ENCODE measurements around the gene PTP4A2. TPM values are rescaled to one million over a fixed set of nuclear protein-coding genes. Genes with fewer than 3 reads are reported as not detected.

The PTP4A2 gene
- total RNA-seq, 2 experiments from 2014 or later: 334 to 347 TPM

GRCh38 chr1:31877544-31877943 lies 60.6 kb downstream of the PTP4A2 start:
- Mint-ChIP-seq H3K4me1 (peaks cover 24% of the 10 kb centered on the region), H3K36me3 (ENCODE audit: low read depth) (peaks cover 5% of the 10 kb centered on the region), H3K27ac (no peak overlapping the region), H3K27me3 (no peaks in the 10 kb centered on the region), H3K4me3 (no peak overlapping the region), H3K9me3 (peaks cover 8% of the 10 kb centered on the region)
- CTCF ChIA-PET: interaction anchor here (0.7 to 1.7 kb wide), 5 partner anchors 7 to 113 kb away, joined by 3 to 4 read pairs (median 3); no protein-coding TSS in a partner anchor
- POLR2A ChIA-PET: no interaction called here
- no peak for DNase-seq

- peaks cover 27% of the 10 kb centered on the region for H3K4me1 Mint-ChIP-seq
- POLR2A ChIA-PET: no interaction called here
- peaks cover 8% of the 10 kb centered on the region for H3K9me3 Mint-ChIP-seq
- DNase-seq: no peak
- CTCF ChIA-PET: interaction anchor here (0.5 kb wide), 1 partner anchor 369 kb away, joined by 3 read pairs; no protein-coding TSS in a partner anchor
- H3K36me3 Mint-ChIP-seq (ENCODE audit: low read depth): peaks cover 5% of the 10 kb centered on the region
- no peak overlapping the region for H3K27ac Mint-ChIP-seq
- no peak overlapping the region for H3K4me3 Mint-ChIP-seq
- no peaks in the 10 kb centered on the region for H3K27me3 Mint-ChIP-seq
These were observed 62.4 kb downstream of the PTP4A2 start for GRCh38 chr1:31875636-31876236.

DNA sequence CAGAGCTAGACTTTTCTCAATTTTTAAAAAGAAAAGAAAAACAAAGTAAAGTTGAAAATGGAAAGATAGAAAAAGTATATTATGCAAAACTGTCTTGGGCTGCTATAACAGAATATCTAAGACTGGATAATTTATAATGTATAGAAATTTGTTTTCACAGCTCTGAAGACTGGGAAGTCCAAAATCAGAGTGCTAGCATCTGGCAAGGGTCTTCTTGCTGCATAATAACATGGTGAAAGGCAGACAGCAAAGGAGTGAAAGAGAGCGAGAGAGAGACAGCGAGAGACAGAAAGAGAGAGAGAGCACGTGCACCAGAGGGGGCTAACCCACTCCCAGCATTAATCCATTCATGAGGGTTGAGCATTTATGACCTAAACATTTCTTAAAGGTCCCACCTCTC lies 63.2 kb downstream of the PTP4A2 start:
- ChIA-PET POLR2A (no interaction called here), CTCF (no interaction called here)
- peaks cover 8% of the 10 kb centered on the region for H3K9me3 Mint-ChIP-seq
- H3K27me3 Mint-ChIP-seq: no peaks in the 10 kb centered on the region
- peaks cover 5% of the 10 kb centered on the region for H3K36me3 Mint-ChIP-seq (ENCODE audit: low read depth)
- no peak overlapping the region for H3K4me3 Mint-ChIP-seq
- no peak overlapping the region for H3K27ac Mint-ChIP-seq
- peaks cover 23% of the 10 kb centered on the region for H3K4me1 Mint-ChIP-seq
- DNase-seq: no peak

GRCh38 chr1:31872658-31873636 lies 65.2 kb downstream of the PTP4A2 start:
- DNase-seq: peak; percentile 54
- Mint-ChIP-seq H3K9me3 (peaks cover 8% of the 10 kb centered on the region), H3K36me3 (ENCODE audit: low read depth) (peaks cover 5% of the 10 kb centered on the region), H3K4me3 (no peak overlapping the region), H3K27ac (peak overlapping the region; percentile 72), H3K27me3 (no peaks in the 10 kb centered on the region), H3K4me1 (peaks cover 26% of the 10 kb centered on the region)
- ChIA-PET CTCF (interaction anchor here (0.7 to 3.2 kb wide), 5 partner anchors 8 to 93 kb away, joined by 3 to 14 read pairs (median 5); no protein-coding TSS in a partner anchor), POLR2A (interaction anchor here (0.6 to 0.7 kb wide), 3 partner anchors 88 to 778 kb away, joined by 3 to 4 read pairs (median 4); partner anchors contain the start of gene RBBP4)

DNA sequence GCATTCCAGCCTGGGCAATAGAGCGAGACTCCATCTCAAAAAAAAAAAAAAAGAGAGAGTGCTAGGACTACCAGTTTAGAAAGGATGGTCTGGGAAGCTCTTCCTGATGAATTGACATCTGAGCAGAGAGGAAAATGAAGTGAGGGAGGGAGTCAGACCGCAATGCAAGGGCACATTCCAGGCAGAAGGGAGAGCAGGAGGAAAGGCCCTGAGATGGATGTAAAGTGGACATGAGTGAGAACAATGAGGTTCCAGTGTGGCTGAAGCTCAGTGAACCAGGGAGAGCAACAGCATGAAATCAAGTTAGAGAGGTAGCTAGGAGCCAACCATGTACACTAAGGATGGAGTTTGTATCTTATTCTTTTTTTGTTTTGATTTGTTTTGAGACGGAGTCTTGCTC lies 66.5 kb downstream of the PTP4A2 start:
- no peak for DNase-seq
- Mint-ChIP-seq H3K9me3 (peaks cover 5% of the 10 kb centered on the region), H3K27ac (no peak overlapping the region), H3K27me3 (no peaks in the 10 kb centered on the region), H3K4me1 (peaks cover 26% of the 10 kb centered on the region), H3K36me3 (ENCODE audit: low read depth) (peaks cover 5% of the 10 kb centered on the region), H3K4me3 (no peak overlapping the region)
- ChIA-PET CTCF (interaction anchor here (0.6 to 3.2 kb wide), 7 partner anchors 9 to 194 kb away, joined by 3 to 14 read pairs (median 5); no protein-coding TSS in a partner anchor), POLR2A (no interaction called here)

DNA sequence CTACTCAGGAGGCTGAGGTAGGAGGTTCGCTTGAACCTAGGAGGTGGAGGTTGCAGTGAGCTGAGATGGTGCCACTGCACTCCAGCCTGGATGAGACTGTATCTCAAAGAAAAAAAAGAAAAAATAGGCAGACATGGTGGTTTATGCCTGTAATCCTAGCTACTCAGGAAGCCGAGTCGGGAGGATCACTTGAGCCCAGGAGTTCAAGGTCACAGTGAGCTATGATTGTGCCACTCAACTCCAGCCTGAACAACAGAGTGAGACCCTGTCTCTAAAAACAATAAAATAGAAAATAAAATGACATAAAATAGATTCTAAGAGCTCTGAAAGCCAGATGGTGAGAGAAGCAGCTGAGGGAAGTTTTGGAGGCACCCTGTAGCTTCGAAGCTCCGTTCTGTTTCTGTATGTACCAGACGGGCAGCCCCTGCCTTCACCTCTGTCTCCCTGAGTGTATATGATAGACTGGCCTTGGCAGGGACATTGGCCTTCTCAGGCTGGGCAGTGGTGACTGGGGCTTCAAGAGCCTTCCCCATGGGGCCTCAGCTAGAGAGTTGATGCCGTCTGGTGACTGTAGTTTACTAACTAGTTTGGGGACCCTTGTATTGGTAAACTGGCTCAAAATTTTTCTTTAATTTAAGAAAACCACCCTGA lies 68.0 kb downstream of the PTP4A2 start:
- DNase-seq: no peak
- ChIA-PET CTCF (interaction anchor here (0.6 to 3.2 kb wide), 8 partner anchors 8 to 93 kb away, joined by 3 to 14 read pairs (median 3); no protein-coding TSS in a partner anchor), POLR2A (no interaction called here)
- Mint-ChIP-seq H3K4me3 (no peak overlapping the region), H3K27ac (no peak overlapping the region), H3K4me1 (peaks cover 22% of the 10 kb centered on the region), H3K9me3 (peaks cover 5% of the 10 kb centered on the region), H3K36me3 (ENCODE audit: low read depth) (peaks cover 5% of the 10 kb centered on the region), H3K27me3 (no peaks in the 10 kb centered on the region)

GRCh38 chr1:31869449-31869848 lies 68.7 kb downstream of the PTP4A2 start:
- Mint-ChIP-seq H3K4me3 (no peak overlapping the region), H3K4me1 (peaks cover 22% of the 10 kb centered on the region), H3K36me3 (ENCODE audit: low read depth) (peaks cover 5% of the 10 kb centered on the region), H3K9me3 (peaks cover 5% of the 10 kb centered on the region), H3K27me3 (no peaks in the 10 kb centered on the region), H3K27ac (no peak overlapping the region)
- DNase-seq: no peak
- POLR2A ChIA-PET: no interaction called here
- CTCF ChIA-PET: interaction anchor here (1.1 to 3.2 kb wide), 4 partner anchors 11 to 94 kb away, joined by 3 to 14 read pairs (median 3); no protein-coding TSS in a partner anchor

DNA sequence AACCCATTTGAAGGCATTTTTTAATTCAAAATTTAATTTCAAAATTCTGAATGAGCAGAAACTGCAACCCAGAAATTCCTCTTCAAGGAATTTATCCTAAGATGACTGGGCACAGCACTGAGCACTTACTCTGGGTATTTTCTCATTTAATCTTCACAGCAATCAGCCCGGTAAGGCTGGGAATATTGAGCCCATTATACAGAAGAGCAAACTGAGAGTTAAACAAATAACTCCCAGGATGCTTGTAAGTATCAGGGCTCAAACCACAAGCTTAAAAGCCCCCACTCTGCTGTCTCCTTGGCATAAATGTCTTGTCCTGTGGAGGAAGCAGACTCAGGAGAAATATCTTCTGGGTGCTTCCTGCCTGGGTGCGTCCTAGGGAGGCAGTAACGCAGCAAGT lies 69.3 kb downstream of the PTP4A2 start:
- DNase-seq: no peak
- CTCF ChIA-PET: no interaction called here
- H3K4me1 Mint-ChIP-seq: peaks cover 22% of the 10 kb centered on the region
- peaks cover 5% of the 10 kb centered on the region for H3K36me3 Mint-ChIP-seq (ENCODE audit: low read depth)
- POLR2A ChIA-PET: no interaction called here
- no peak overlapping the region for H3K27ac Mint-ChIP-seq
- no peaks in the 10 kb centered on the region for H3K27me3 Mint-ChIP-seq
- H3K9me3 Mint-ChIP-seq: peaks cover 5% of the 10 kb centered on the region
- H3K4me3 Mint-ChIP-seq: no peak overlapping the region

DNA sequence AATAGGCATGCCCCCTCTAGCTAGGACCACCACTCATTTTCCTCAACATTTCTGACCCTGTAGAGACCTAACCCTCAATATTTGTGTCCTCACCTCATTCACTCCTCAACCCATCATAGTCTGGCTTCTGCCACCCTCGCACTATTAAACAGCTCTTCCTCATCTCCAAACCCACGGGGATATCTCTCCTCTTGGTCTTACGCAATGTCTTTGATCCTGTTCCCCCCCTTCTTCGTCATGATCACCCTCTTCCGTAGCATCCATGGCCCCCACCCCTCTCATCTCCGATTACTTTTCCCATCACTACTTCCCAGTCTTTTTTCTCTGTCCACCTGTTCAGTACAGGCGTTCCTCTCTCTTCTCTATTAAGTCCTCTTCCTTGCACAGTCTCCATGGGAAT lies 70.6 kb downstream of the PTP4A2 start:
- ChIA-PET POLR2A (no interaction called here), CTCF (no interaction called here)
- H3K4me3 Mint-ChIP-seq: no peak overlapping the region
- no peaks in the 10 kb centered on the region for H3K27me3 Mint-ChIP-seq
- H3K4me1 Mint-ChIP-seq: peaks cover 12% of the 10 kb centered on the region
- no peak for DNase-seq
- H3K9me3 Mint-ChIP-seq: no peaks in the 10 kb centered on the region
- H3K27ac Mint-ChIP-seq: no peak overlapping the region
- H3K36me3 Mint-ChIP-seq (ENCODE audit: low read depth): no peaks in the 10 kb centered on the region

GRCh38 chr1:31866450-31867032 lies 71.6 kb downstream of the PTP4A2 start:
- POLR2A ChIA-PET: no interaction called here
- CTCF ChIA-PET: no interaction called here
- no peaks in the 10 kb centered on the region for H3K9me3 Mint-ChIP-seq

DNA sequence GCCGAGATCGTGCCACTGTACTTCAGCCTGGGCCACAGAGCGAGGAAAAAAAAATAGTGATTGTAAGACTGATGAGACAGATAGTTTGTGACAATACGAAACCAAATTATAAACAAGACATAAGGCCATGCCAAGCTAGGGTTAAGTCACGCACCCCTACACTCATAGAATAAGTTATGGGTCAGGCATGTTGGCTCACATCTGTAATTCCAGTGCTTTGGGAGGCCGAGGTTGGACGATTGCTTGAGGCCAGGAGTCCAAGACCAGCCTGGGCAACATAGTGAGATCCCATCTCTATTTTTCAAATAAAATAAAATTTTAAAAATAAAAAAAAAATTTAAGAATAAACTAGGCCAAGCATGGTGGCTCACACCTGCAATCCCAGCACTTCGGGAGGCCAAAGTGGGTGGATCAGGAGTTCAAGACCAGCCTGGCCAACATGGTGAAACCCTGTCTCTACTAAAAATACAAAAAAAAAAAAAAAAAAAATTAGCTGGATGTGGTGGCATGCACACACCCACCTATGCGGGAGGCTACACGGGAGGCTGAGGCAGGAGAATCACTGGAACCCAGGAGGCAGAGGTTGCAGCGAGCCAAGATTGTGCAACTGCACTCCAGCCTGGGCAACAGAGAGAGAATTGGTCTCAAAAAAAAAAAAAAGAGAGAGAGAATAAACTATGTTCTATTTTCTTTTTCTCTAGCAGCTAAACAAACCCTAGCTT lies 72.3 kb downstream of the PTP4A2 start:
- H3K4me3 Mint-ChIP-seq: no peak overlapping the region
- H3K36me3 Mint-ChIP-seq (ENCODE audit: low read depth): no peaks in the 10 kb centered on the region
- DNase-seq: no peak
- H3K27ac Mint-ChIP-seq: no peak overlapping the region
- H3K4me1 Mint-ChIP-seq: peaks cover 7% of the 10 kb centered on the region
- H3K9me3 Mint-ChIP-seq: no peaks in the 10 kb centered on the region
- ChIA-PET CTCF (no interaction called here), POLR2A (no interaction called here)
- H3K27me3 Mint-ChIP-seq: no peaks in the 10 kb centered on the region

More at GRCh38 chr1:31866450-31867032, 71.6 kb downstream of the PTP4A2 start:
- Mint-ChIP-seq H3K4me3 (no peak overlapping the region), H3K4me1 (peaks cover 9% of the 10 kb centered on the region), H3K27me3 (no peaks in the 10 kb centered on the region), H3K36me3 (ENCODE audit: low read depth) (no peaks in the 10 kb centered on the region), H3K27ac (no peak overlapping the region)
- DNase-seq: no peak

GRCh38 chr1:31862071-31862470 lies 76.1 kb downstream of the PTP4A2 start:
- no peak for DNase-seq
- Mint-ChIP-seq H3K27ac (no peak overlapping the region), H3K36me3 (ENCODE audit: low read depth) (no peaks in the 10 kb centered on the region), H3K27me3 (no peaks in the 10 kb centered on the region), H3K4me1 (peaks cover 2% of the 10 kb centered on the region), H3K4me3 (no peak overlapping the region), H3K9me3 (no peaks in the 10 kb centered on the region)
- POLR2A ChIA-PET: no interaction called here
- CTCF ChIA-PET: no interaction called here
